HepG2 (cell line): ENCODE results near the gene PPM1F.

Experiments
- ZIK1 ChIP-seq: sonication (generic); formaldehyde crosslinking; IDR thresholded peaks from 2 replicates; pipeline ENCODE4 v1.5.0; 2020; ENCODE audit warnings: mild to moderate bottlenecking, low read depth, missing genetic modification reagents, borderline replicate concordance
- TF ChIP-seq, protein P1 (sequence below): sonication (generic); formaldehyde crosslinking; IDR thresholded peaks from 2 replicates; pipeline ENCODE4 v1.4.0; 2020; ENCODE audit warnings: missing genetic modification reagents

GRCh38 chr22:21947040-21948014 is 5.3 kb downstream of the PPM1F start:
- TF ChIP-seq, protein P1, sequence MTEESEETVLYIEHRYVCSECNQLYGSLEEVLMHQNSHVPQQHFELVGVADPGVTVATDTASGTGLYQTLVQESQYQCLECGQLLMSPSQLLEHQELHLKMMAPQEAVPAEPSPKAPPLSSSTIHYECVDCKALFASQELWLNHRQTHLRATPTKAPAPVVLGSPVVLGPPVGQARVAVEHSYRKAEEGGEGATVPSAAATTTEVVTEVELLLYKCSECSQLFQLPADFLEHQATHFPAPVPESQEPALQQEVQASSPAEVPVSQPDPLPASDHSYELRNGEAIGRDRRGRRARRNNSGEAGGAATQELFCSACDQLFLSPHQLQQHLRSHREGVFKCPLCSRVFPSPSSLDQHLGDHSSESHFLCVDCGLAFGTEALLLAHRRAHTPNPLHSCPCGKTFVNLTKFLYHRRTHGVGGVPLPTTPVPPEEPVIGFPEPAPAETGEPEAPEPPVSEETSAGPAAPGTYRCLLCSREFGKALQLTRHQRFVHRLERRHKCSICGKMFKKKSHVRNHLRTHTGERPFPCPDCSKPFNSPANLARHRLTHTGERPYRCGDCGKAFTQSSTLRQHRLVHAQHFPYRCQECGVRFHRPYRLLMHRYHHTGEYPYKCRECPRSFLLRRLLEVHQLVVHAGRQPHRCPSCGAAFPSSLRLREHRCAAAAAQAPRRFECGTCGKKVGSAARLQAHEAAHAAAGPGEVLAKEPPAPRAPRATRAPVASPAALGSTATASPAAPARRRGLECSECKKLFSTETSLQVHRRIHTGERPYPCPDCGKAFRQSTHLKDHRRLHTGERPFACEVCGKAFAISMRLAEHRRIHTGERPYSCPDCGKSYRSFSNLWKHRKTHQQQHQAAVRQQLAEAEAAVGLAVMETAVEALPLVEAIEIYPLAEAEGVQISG (CRISPR knock-in tag), result no peak
- no peak for TF ChIP-seq ZIK1 (CRISPR knock-in tag)
